Heart left ventricle (tissue), 16 donors: Measurements from ENCODE around the gene RSPRY1. TPM values are rescaled to one million over a fixed set of nuclear protein-coding genes. Genes with fewer than 3 reads are reported as not detected.

ENCODE experiments used
- ATAC-seq, 4 donors: fragments of 200-7000 bp; cut with Tn5 transposase; one replicate each; pipeline ENCODE4 v1.9.1; 2020 to 2022; ENCODE audit warnings: moderate library complexity in 4 of 4, mild to moderate bottlenecking in 3 of 4, moderate number of reproducible peaks in 1 of 4
- DNase-seq, 5 donors: peaks; one replicate each; pipeline ENCODE4 v3.0.0-alpha.2; 2020
- H3K27ac ChIP-seq, 12 donors: fragments of 200-600 bp; sonication (generic) in 4 of 12; one replicate each; pipeline versions ENCODE4 v1.5.0 to v1.8.0; 2016 to 2022; ENCODE audit warnings: mild to moderate bottlenecking in 2 of 12
- H3K27me3 ChIP-seq, 9 donors: fragments of 200-600 bp; sonication (generic) in 2 of 9; one replicate each; pipeline versions ENCODE4 v1.5.1 to v1.8.0; 2016 to 2022; ENCODE audit warnings: mild to moderate bottlenecking in 3 of 9
- H3K36me3 ChIP-seq, 9 donors: fragments of 200-600 bp; sonication (generic) in 2 of 9; one replicate each; pipeline versions ENCODE4 v1.5.0 to v1.8.0; 2018 to 2022; ENCODE audit warnings: mild to moderate bottlenecking in 2 of 9
- H3K4me1 ChIP-seq, 12 donors: fragments of 200-600 bp; sonication (generic) in 4 of 12; one replicate each; pipeline versions ENCODE4 v1.5.0 to v1.8.0; 2016 to 2022; ENCODE audit warnings: mild to moderate bottlenecking in 3 of 12
- H3K4me3 ChIP-seq, 12 donors: fragments of 200-600 bp; sonication (generic) in 4 of 12; one replicate each; pipeline versions ENCODE4 v1.5.0 to v1.8.0; 2017 to 2022; ENCODE audit warnings: mild to moderate bottlenecking in 9 of 12, moderate library complexity in 4 of 12
- H3K9me3 ChIP-seq, 12 donors: fragments of 200-600 bp; sonication (generic) in 4 of 12; one replicate each; pipeline versions ENCODE4 v1.5.0 to v1.8.0; 2016 to 2022; ENCODE audit warnings: mild to moderate bottlenecking in 1 of 12
- POLR2A ChIP-seq, 2 donors: fragments of 450-650 bp; IDR thresholded peaks; one replicate each; pipeline ENCODE4 v1.6.1; 2017; ENCODE audit warnings: antibody characterized with exemption in 2 of 2, mild to moderate bottlenecking in 2 of 2, moderate library complexity in 2 of 2
- WGBS, 4 donors: extraction: QIAGEN DNeasy Blood & Tissue Kit in 2 of 4; methylation state at CpG; one replicate each; pipeline versions ENCODE4 v1.1.5 to v1.1.7; 2013 to 2018; 5-methylcytosine and 5-hydroxymethylcytosine counted together
- intact Hi-C, 10 donors: fragments of 100-400 bp; cut with DNase I; formaldehyde crosslinking; loops; one replicate each; pipeline versions ENCODE4 v1.11.1 to v1.14.2; 2022
- polyA plus RNA-seq, 2 donors: library from polyadenylated mRNA; stranded (reverse); fragments of 200-250 nt; gene quantifications; one replicate each; pipeline ENCODE4 v1.2.3, GENCODE V29; 2013
- total RNA-seq, 9 donors: library from RNA; depleted of rRNA in 2 of 9; stranded (reverse); fragments of >200 nt in 2 of 9; fragmentation: NEBNext Ultra II Directional in 3 of 9; extraction: Animal tissue kit (Norgen Biotek cat#: 25700) in 3 of 9; gene quantifications; one replicate each; pipeline versions ENCODE4 v1.1.0 to v1.2.4, GENCODE V29; 2016 to 2023
- TF ChIP-seq, protein P1 (sequence below), 12 donors: fragments of 200-600 bp; sonication (generic) in 4 of 12; IDR thresholded peaks; one replicate each; pipeline versions ENCODE4 v1.5.0 to v1.8.0; 2018 to 2022; ENCODE audit warnings: antibody characterized with exemption in 12 of 12, mild to moderate bottlenecking in 5 of 12
- donor health status: ischemic (EF 13 %, LVEDD 7.1; RV severe dilation, severe dysfunction).
- donor health status: healthy with polysubstance abuse.
- donor health status: DM: no; HTN: yes; CAD: no.
- donor health status: DM: no; HTN: no; CAD: no.
- donor health status: ischemic (EF 25% LVEDD 6.9; RV normal size, moderate dysfunction).
- donor health status: ischemic (EF 25% LVEDD 5.7; RV mildly dilated, moderate dysfunction).
- donor health status: healthy.
- donor health status: DM: yes; HTN: yes; CAD: no.
- donor health status: ischemic (EF 35%, LVEDD 5.7; RV mildly dilated, moderate dysfunction).
- donor health status: nonischemic (EF 11% LVEDD 7.7; RV severe dilation, severe dysfunction).
- donor health status: DM: yes; HTN: yes; CAD: no.
- donor health status: PGD.
- donor health status: ischemic (EF 29% LVEDD 5.4; RV normal size, mild dysfunction).
- donor health status: nonischemic (EF 23%, LVEDD 6.1; RV moderate dilation, normal function).

The RSPRY1 gene
- total and polyA plus RNA-seq, 11 donors: 5.4 to 22.9 (median 17.1) TPM

DNA sequence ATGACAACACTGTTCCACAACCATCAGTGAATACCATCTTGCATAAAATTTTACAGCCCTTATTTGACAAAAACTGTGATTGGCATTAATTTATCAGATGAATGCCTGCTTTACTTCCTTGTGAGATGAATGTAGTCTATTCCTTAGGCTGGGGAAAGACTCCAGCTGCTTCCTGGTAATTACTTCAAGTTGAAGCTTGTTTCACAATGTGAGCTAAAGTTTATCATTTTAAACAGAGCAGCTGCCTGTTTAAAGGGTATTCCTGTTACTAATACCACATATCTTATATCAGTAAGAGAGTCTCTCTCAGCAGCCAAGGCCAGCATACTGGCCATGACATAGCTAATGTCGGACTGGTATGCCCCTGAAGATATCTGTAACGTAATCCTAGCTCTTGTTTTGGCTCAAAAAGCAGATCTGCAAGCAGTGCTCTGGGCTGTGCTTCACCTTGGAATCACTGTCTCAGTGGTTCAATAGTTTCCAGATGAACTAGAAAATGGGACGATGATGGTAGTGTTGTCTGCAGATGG, 45.8 kb downstream of the RSPRY1 start:
- H3K36me3 ChIP-seq: peaks cover 0 to 99% (median 95%) of the 10 kb centered on the region in 9 donors
- peaks cover 0 to 24% (median 7%) of the 10 kb centered on the region in 12 donors for H3K4me1 ChIP-seq
- H3K27ac ChIP-seq: no peak overlapping the region
- no peak overlapping the region for H3K4me3 ChIP-seq
- H3K27me3 ChIP-seq: no peaks in the 10 kb centered on the region
- H3K9me3 ChIP-seq: no peaks in the 10 kb centered on the region
- no peak for ATAC-seq
- intact Hi-C loops: no loop called here
- DNase-seq: no peak
- WGBS, 4 donors: 72 to 78% (median 75%) methylated on average over 3 of the region's 3 CpGs
- no peak for TF ChIP-seq POLR2A (IDR thresholded peaks at IDR 0.05)
- TF ChIP-seq, protein P1, sequence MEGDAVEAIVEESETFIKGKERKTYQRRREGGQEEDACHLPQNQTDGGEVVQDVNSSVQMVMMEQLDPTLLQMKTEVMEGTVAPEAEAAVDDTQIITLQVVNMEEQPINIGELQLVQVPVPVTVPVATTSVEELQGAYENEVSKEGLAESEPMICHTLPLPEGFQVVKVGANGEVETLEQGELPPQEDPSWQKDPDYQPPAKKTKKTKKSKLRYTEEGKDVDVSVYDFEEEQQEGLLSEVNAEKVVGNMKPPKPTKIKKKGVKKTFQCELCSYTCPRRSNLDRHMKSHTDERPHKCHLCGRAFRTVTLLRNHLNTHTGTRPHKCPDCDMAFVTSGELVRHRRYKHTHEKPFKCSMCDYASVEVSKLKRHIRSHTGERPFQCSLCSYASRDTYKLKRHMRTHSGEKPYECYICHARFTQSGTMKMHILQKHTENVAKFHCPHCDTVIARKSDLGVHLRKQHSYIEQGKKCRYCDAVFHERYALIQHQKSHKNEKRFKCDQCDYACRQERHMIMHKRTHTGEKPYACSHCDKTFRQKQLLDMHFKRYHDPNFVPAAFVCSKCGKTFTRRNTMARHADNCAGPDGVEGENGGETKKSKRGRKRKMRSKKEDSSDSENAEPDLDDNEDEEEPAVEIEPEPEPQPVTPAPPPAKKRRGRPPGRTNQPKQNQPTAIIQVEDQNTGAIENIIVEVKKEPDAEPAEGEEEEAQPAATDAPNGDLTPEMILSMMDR (IDR thresholded peaks at IDR 0.05): no peak

DNA sequence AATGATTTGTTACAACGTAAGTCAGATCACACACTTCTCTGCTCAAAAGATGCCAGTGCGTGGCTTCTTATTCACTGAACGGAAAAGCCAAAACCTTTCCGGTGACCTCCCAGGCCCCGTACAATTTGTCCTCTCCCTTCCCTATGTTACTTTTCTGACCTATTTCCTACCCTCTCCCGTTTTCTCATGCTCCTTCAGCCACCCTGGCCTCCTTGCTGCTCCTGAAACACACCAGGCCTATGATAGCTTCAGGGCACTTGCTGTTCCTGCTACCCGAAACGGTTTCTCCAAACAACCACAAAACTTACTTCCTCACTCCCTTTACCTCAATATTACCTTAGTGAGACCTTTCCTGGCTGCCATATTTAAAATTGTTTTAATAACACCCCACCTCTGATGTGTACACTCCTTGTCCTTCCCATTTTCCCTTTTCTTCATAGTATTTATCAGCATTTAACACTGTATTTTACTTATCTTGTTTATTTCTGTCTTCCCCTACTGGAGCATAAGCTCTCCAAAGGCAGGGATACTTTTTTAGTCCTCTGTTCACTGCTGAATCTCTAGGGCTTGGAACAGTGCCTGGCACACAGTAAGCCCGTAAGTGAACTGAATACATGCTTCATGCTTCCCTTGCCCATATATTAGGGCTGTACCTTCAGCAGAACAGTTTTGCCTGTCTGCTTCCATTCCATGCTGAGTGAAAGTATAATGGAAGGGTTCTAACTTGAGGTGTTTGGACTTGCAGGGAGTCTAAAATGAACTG, 48.0 kb downstream of the RSPRY1 start:
- intact Hi-C loops: no loop called here
- ATAC-seq: peak; percentile 87 to 89 (median 88)
- H3K36me3 ChIP-seq: peaks cover 4 to 99% (median 95%) of the 10 kb centered on the region in 9 donors
- peak overlapping the region; percentile 6 to 77 (median 58) for H3K27ac ChIP-seq
- peaks cover 0 to 24% (median 7%) of the 10 kb centered on the region in 12 donors for H3K4me1 ChIP-seq
- 68 to 72% (median 71%) methylated on average over 9 of the region's 9 CpGs for WGBS, 4 donors
- no peaks in the 10 kb centered on the region for H3K27me3 ChIP-seq
- H3K9me3 ChIP-seq: no peaks in the 10 kb centered on the region
- TF ChIP-seq, protein P1 (IDR thresholded peaks at IDR 0.05): no peak
- no peak for TF ChIP-seq POLR2A (IDR thresholded peaks at IDR 0.05)
- H3K4me3 ChIP-seq: no peak overlapping the region
- peak in 2 of 5 donors; percentile 25 to 53 for DNase-seq

DNA sequence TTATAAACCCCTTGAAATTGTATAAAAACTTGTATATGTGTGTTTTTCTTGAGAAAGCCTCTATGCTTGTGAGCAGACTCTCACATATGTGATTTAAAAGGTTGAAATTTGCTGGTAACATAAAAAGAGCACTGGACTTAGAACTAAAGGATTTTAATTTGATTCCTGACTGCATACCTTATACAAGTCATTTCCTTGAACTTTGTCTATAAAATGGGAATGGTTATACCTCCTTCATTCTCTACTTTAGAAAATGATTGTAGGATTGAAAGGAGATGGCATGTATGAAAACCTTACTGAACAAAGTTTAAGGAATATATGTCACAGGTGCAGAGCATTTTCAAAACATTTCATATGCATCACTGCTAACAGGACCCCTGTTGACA, 48.6 kb downstream of the RSPRY1 start:
- H3K4me3 ChIP-seq: no peak overlapping the region
- peaks cover 4 to 100% (median 95%) of the 10 kb centered on the region in 9 donors for H3K36me3 ChIP-seq
- H3K4me1 ChIP-seq: peaks cover 0 to 24% (median 7%) of the 10 kb centered on the region in 12 donors
- H3K27me3 ChIP-seq: no peaks in the 10 kb centered on the region
- peak overlapping the region in 8 of 12 donors; percentile 6 to 77 (median 60) for H3K27ac ChIP-seq
- no peak for DNase-seq
- TF ChIP-seq, protein P1 (IDR thresholded peaks at IDR 0.05): no peak
- TF ChIP-seq POLR2A (IDR thresholded peaks at IDR 0.05): no peak
- ATAC-seq: no peak
- intact Hi-C loops: loop anchor here in 1 of 10 donors (5.0 kb wide), 1 partner anchor 42 kb away; no protein-coding TSS in a partner anchor
- no peaks in the 10 kb centered on the region for H3K9me3 ChIP-seq
